K562 (cell line): ENCODE data around the gene RHOF. TPM values are rescaled to one million over a fixed set of nuclear protein-coding genes. Genes with fewer than 3 reads are reported as not detected.

Experiments used
- ADNP ChIP-seq: fragments of 200-800 bp; sonication (Bioruptor generic); IDR thresholded peaks from 2 replicates; pipeline ENCODE4 v1.6.1; 2016; ENCODE audit warnings: missing genetic modification characterization, missing compliant biosample characterization
- CHD4 ChIP-seq: fragments of 200-600 bp; sonication (generic); IDR thresholded peaks from 3 replicates; pipeline ENCODE4 v1.6.1; 2012; ENCODE audit warnings: low read depth, mild to moderate bottlenecking, mixed read lengths, low read length, inconsistent platforms; ENCODE audit not compliant: insufficient read depth, insufficient replicate concordance, poor library complexity, severe bottlenecking
- CTBP1 ChIP-seq: fragments of 450-650 bp; IDR thresholded peaks from 2 replicates; pipeline ENCODE4 v1.6.1; 2016; ENCODE audit warnings: borderline replicate concordance
- DPF2 ChIP-seq: fragments of 450-650 bp; IDR thresholded peaks from 2 replicates; pipeline ENCODE4 v1.6.1; 2016
- EHMT2 ChIP-seq: fragments of 450-650 bp; IDR thresholded peaks from 2 replicates; pipeline ENCODE4 v1.6.1; 2018; ENCODE audit warnings: antibody characterized with exemption
- ERF ChIP-seq: fragments of 450-650 bp; formaldehyde crosslinking; IDR thresholded peaks from 2 replicates; pipeline ENCODE4 v1.4.0; 2020; ENCODE audit warnings: mild to moderate bottlenecking, mixed read lengths
- ETV6 ChIP-seq, 3 experiments: fragments of 150-350 bp in 1 of 3; sonication (generic) in 1 of 3; formaldehyde crosslinking in 1 of 3; IDR thresholded peaks; 2 replicates each; pipeline versions ENCODE4 v1.6.1 to v1.8.0; 2014 to 2022; ENCODE audit warnings: borderline replicate concordance in 2 of 3, low read depth in 2 of 3, antibody characterized with exemption in 1 of 3, low read length in 1 of 3, mild to moderate bottlenecking in 1 of 3, missing genetic modification reagents in 1 of 3
- FOSL1 ChIP-seq: fragments of 200-800 bp; sonication (Bioruptor generic); conservative IDR thresholded peaks from 2 replicates; pipeline ENCODE4 v1.6.1; 2016; ENCODE audit warnings: missing genetic modification characterization, missing compliant biosample characterization
- HMG20B ChIP-seq: fragments of 250-450 bp; sonication (Bioruptor Pico); IDR thresholded peaks from 2 replicates; pipeline ENCODE4 v1.5.0; 2021; ENCODE audit warnings: mild to moderate bottlenecking
- HNRNPK ChIP-seq: fragments of 200-400 bp; formaldehyde crosslinking; IDR thresholded peaks from one replicate; pipeline ENCODE4 v1.6.1; 2018; ENCODE audit warnings: mild to moderate bottlenecking, low read depth, low read length; ENCODE audit not compliant: poor library complexity, severe bottlenecking
- NCOA6 ChIP-seq: fragments of 450-650 bp; IDR thresholded peaks from 2 replicates; pipeline ENCODE4 v1.6.1; 2017; ENCODE audit warnings: mild to moderate bottlenecking
- RB1 ChIP-seq: fragments of 450-650 bp; IDR thresholded peaks from 2 replicates; pipeline ENCODE4 v1.6.1; 2017; ENCODE audit warnings: low read depth, mild to moderate bottlenecking
- RFX5 ChIP-seq: IDR thresholded peaks from 2 replicates; pipeline ENCODE4 v1.6.1; 2011; ENCODE audit warnings: low read depth, mild to moderate bottlenecking, improper control_type of control experiment, low read length
- SLC30A9 ChIP-seq: fragments of 250-450 bp; sonication (Bioruptor Pico); IDR thresholded peaks from 2 replicates; pipeline ENCODE4 v1.8.0; 2022; ENCODE audit warnings: mild to moderate bottlenecking, moderate library complexity
- TEAD1 ChIP-seq, 2 experiments: fragments of 450-650 bp in 1 of 2; sonication (generic) in 1 of 2; formaldehyde crosslinking; IDR thresholded peaks; 2 replicates each; pipeline versions ENCODE4 v1.4.0 to v1.8.0; 2020 to 2022; ENCODE audit warnings: mild to moderate bottlenecking in 2 of 2, missing genetic modification reagents in 1 of 2
- TOE1 ChIP-seq, 2 experiments: fragments of 450-650 bp in 1 of 2; sonication (generic) in 1 of 2; formaldehyde crosslinking in 1 of 2; IDR thresholded peaks; 2 replicates each; pipeline versions ENCODE4 v1.7.1 to v1.8.0; 2016 to 2022; ENCODE audit warnings: borderline replicate concordance in 2 of 2, mild to moderate bottlenecking in 2 of 2, antibody characterized with exemption in 1 of 2, inconsistent platforms in 1 of 2, low read depth in 1 of 2, missing genetic modification reagents in 1 of 2, moderate library complexity in 1 of 2
- ZKSCAN1 ChIP-seq: fragments of 150-350 bp; IDR thresholded peaks from 2 replicates; pipeline ENCODE4 v1.6.1; 2016; ENCODE audit warnings: low read depth, low read length
- ZKSCAN8 ChIP-seq: fragments of 200-800 bp; sonication (Bioruptor generic); IDR thresholded peaks from 2 replicates; pipeline ENCODE4 v1.6.1; 2016; ENCODE audit warnings: missing genetic modification characterization, missing compliant biosample characterization
- ZNF124 ChIP-seq: sonication (generic); formaldehyde crosslinking; IDR thresholded peaks from 2 replicates; pipeline ENCODE4 v1.8.1; 2022; ENCODE audit warnings: missing genetic modification reagents
- ZNF23 ChIP-seq: fragments of 250-450 bp; sonication (Bioruptor Pico); IDR thresholded peaks from 2 replicates; pipeline ENCODE4 v1.4.0; 2020; ENCODE audit warnings: mild to moderate bottlenecking
- polyA plus RNA-seq, 8 experiments: library from polyadenylated mRNA; depleted of rRNA in 4 of 8; stranded (reverse) in 5 of 8; unstranded in 3 of 8; fragments of >200 nt; fragmentation: Nextera tagmentation in 2 of 8; fragmentation: Illumina TruSeq in 1 of 8; extraction: Ambion mirVana in 2 of 8; extraction: Trizol in 1 of 8; gene quantifications; 2 replicates each; pipeline versions ENCODE4 v1.2.1 to v1.2.3, GENCODE V29; 2011 to 2014; ENCODE audit warnings: inconsistent platforms in 1 of 8, missing spikeins in 1 of 8
- total RNA-seq, 7 experiments: library from RNA; depleted of rRNA in 6 of 7; stranded (reverse); fragments of >200 nt in 6 of 7; fragmentation: Illumina TruSeq in 2 of 7; extraction: Trizol in 2 of 7; gene quantifications; 2 replicates each; pipeline versions ENCODE4 v1.2.1 to v1.2.3, GENCODE V29; 2011 to 2021; ENCODE audit warnings: low replicate concordance in 1 of 7
- TF ChIP-seq, protein P1 (sequence below): fragments of 200-800 bp; sonication (Bioruptor generic); IDR thresholded peaks from 2 replicates; pipeline ENCODE4 v1.6.1; 2017; ENCODE audit warnings: missing genetic modification characterization, missing compliant biosample characterization
- TF ChIP-seq, protein P2 (sequence below): fragments of 250-450 bp; sonication (Bioruptor Pico); IDR thresholded peaks from 2 replicates; pipeline ENCODE4 v1.8.0; 2021; ENCODE audit warnings: mild to moderate bottlenecking, moderate library complexity
- TF ChIP-seq, protein P3 (sequence below): fragments of 450-650 bp; IDR thresholded peaks from 2 replicates; pipeline ENCODE4 v1.6.1; 2016; ENCODE audit warnings: borderline replicate concordance

Gene RHOF
- total and polyA plus RNA-seq, 9 of the 15 experiments (the other 6 are each of a cell fraction or from before 2014, with no cell fraction given) = 0.13 to 10.1 (median 4.0) TPM

DNA sequence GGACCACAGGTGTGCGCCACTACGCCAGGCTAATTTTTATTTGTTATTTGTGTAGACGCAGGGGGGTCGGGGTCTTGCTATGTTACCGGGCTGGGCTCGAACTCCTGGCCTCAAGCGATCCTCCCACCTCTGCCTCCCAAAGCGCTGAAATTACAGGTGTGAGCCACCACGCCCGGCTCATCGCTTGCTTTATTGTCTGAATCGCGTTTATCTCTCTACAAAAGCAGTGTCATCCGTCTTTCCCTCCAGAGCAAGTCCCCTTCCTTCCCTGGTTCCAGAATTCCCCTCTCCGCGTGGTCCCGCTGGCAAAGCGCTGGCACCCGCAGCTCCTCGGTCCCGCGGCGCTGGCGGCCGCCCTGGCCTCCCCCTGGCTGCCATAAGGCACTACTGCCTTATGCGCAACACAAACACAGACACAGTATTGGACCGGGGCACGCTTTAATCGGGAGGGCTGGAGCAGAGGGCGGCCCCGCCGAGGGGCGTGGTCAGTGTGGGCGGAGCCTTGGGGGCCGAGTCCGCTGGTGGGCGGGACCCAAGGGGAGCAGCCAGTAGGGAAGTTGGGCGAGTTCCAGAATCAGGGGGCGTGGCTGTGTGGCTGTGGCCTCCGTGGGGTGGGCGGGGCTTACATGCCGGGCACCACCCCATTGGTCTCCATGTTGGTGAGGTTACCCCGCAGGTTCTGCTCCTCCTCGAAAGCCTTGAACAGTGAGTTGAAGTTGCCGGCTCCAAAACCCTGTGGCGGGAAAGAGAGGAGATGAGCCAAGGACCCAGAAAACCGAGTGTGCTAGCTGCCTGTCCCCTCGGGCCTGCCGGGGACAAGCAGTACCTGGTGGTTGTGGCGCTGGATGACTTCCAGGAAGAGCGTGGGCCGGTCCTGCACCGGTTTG, 45.9 kb upstream of the RHOF start (continued):
- TF ChIP-seq, protein P1, sequence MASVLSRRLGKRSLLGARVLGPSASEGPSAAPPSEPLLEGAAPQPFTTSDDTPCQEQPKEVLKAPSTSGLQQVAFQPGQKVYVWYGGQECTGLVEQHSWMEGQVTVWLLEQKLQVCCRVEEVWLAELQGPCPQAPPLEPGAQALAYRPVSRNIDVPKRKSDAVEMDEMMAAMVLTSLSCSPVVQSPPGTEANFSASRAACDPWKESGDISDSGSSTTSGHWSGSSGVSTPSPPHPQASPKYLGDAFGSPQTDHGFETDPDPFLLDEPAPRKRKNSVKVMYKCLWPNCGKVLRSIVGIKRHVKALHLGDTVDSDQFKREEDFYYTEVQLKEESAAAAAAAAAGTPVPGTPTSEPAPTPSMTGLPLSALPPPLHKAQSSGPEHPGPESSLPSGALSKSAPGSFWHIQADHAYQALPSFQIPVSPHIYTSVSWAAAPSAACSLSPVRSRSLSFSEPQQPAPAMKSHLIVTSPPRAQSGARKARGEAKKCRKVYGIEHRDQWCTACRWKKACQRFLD (CRISPR knock-in tag) = no peak; the same call in 1 of the 2 replicates
- 0 out of 2 replicates have a peak, but pooled peaks have one; percentile 13 for TF ChIP-seq ZKSCAN8 (CRISPR knock-in tag)
- TF ChIP-seq ADNP (tag) = peak; percentile 68; the same call in 1 of the 2 replicates
- TF ChIP-seq TEAD1 (CRISPR knock-in tag; IDR thresholded peaks at IDR 0.05) = no peak
- TF ChIP-seq EHMT2 = no peak
- TF ChIP-seq SLC30A9 (CRISPR knock-in tag) = no peak
- TF ChIP-seq ZNF23 = no peak
- TF ChIP-seq, protein P2, sequence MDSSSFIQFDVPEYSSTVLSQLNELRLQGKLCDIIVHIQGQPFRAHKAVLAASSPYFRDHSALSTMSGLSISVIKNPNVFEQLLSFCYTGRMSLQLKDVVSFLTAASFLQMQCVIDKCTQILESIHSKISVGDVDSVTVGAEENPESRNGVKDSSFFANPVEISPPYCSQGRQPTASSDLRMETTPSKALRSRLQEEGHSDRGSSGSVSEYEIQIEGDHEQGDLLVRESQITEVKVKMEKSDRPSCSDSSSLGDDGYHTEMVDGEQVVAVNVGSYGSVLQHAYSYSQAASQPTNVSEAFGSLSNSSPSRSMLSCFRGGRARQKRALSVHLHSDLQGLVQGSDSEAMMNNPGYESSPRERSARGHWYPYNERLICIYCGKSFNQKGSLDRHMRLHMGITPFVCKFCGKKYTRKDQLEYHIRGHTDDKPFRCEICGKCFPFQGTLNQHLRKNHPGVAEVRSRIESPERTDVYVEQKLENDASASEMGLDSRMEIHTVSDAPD = no peak
- no peak for TF ChIP-seq ZNF124 (CRISPR knock-in tag)
- TF ChIP-seq RB1 = peak; percentile 54
- TF ChIP-seq NCOA6 = no peak
- TF ChIP-seq FOSL1 (tag) = no peak
- no peak for TF ChIP-seq HNRNPK
- TF ChIP-seq, protein P3, sequence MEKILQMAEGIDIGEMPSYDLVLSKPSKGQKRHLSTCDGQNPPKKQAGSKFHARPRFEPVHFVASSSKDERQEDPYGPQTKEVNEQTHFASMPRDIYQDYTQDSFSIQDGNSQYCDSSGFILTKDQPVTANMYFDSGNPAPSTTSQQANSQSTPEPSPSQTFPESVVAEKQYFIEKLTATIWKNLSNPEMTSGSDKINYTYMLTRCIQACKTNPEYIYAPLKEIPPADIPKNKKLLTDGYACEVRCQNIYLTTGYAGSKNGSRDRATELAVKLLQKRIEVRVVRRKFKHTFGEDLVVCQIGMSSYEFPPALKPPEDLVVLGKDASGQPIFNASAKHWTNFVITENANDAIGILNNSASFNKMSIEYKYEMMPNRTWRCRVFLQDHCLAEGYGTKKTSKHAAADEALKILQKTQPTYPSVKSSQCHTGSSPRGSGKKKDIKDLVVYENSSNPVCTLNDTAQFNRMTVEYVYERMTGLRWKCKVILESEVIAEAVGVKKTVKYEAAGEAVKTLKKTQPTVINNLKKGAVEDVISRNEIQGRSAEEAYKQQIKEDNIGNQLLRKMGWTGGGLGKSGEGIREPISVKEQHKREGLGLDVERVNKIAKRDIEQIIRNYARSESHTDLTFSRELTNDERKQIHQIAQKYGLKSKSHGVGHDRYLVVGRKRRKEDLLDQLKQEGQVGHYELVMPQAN = peak; percentile 54; the same call in 1 of the 2 replicates
- TF ChIP-seq CTBP1 = peak; percentile 67; the same call in 1 of the 2 replicates
- no peak for TF ChIP-seq HMG20B (CRISPR knock-in tag)
- no peak for TF ChIP-seq ETV6 (IDR thresholded peaks at IDR 0.05; ENCODE audit: borderline replicate concordance in 1 of 2, low read depth in 2 of 2, low read length in 1 of 2)
- no peak for TF ChIP-seq ETV6 (CRISPR knock-in tag; IDR thresholded peaks at IDR 0.05; ENCODE audit: borderline replicate concordance)
- TF ChIP-seq DPF2 = no peak
- no peak for TF ChIP-seq ZKSCAN1
- no peak for TF ChIP-seq RFX5
- no peak for TF ChIP-seq ERF (CRISPR knock-in tag)
- TF ChIP-seq CHD4 = no peak
- TF ChIP-seq TOE1 (IDR thresholded peaks at IDR 0.05; ENCODE audit: borderline replicate concordance) = no peak
- no peak for TF ChIP-seq TOE1 (CRISPR knock-in tag; IDR thresholded peaks at IDR 0.05; ENCODE audit: borderline replicate concordance, low read depth)
